GM12878 (cell line): ENCODE measurements around the gene FBXW7.

Experiments used
- BACH1 ChIP-seq: fragments of 450-650 bp; IDR thresholded peaks from 2 replicates; pipeline ENCODE4 v1.6.1; 2017; ENCODE audit warnings: mild to moderate bottlenecking, borderline replicate concordance
- BHLHE40 ChIP-seq, 2 experiments: fragments of 450-650 bp in 1 of 2; IDR thresholded peaks; 2 replicates each; pipeline ENCODE4 v1.6.1; 2011 to 2017; ENCODE audit warnings: low read depth in 2 of 2, borderline replicate concordance in 1 of 2, improper control_type of control experiment in 1 of 2, low read length in 1 of 2, mild to moderate bottlenecking in 1 of 2
- HDAC6 ChIP-seq: fragments of 200-600 bp; sonication (generic); IDR thresholded peaks from one replicate; pipeline ENCODE4 v1.8.0; 2017; ENCODE audit warnings: antibody characterized with exemption; ENCODE audit not compliant: unreplicated experiment
- PKNOX1 ChIP-seq: fragments of 450-650 bp; IDR thresholded peaks from 2 replicates; pipeline ENCODE4 v1.6.1; 2016; ENCODE audit warnings: mild to moderate bottlenecking
- POLR2A ChIP-seq: IDR thresholded peaks from 2 replicates; pipeline ENCODE4 v1.6.1; 2011; ENCODE audit warnings: low read depth, mild to moderate bottlenecking, low read length
- POLR2AphosphoS2 ChIP-seq: IDR thresholded peaks from 2 replicates; pipeline ENCODE4 v1.6.1; 2011; ENCODE audit warnings: low read depth, mild to moderate bottlenecking, low read length, improper control_type of control experiment, moderate library complexity
- TAF1 ChIP-seq: IDR thresholded peaks from 2 replicates; pipeline ENCODE4 v1.6.1; 2011; ENCODE audit warnings: mild to moderate bottlenecking, low read depth, low read length, borderline replicate concordance
- ZBTB40 ChIP-seq: fragments of 450-650 bp; IDR thresholded peaks from 2 replicates; pipeline ENCODE4 v1.6.1; 2016; ENCODE audit warnings: mild to moderate bottlenecking, moderate library complexity, borderline replicate concordance
- ZNF24 ChIP-seq: fragments of 450-650 bp; IDR thresholded peaks from 2 replicates; pipeline ENCODE4 v1.6.1; 2017; ENCODE audit warnings: antibody characterized with exemption, mild to moderate bottlenecking
- TF ChIP-seq, protein P1 (sequence below), 3 experiments: IDR thresholded peaks in 2 of 3; conservative IDR thresholded peaks in 1 of 3; 2 replicates each; pipeline ENCODE4 v1.5.1; 2011; ENCODE audit warnings: low read depth in 3 of 3, low read length in 3 of 3, mild to moderate bottlenecking in 3 of 3, control low read depth in 2 of 3, moderate library complexity in 2 of 3, inconsistent platforms in 1 of 3, mixed read lengths in 1 of 3; ENCODE audit not compliant: control insufficient read depth in 2 of 3, insufficient read depth in 1 of 3; ENCODE audit errors: extremely low read depth in 1 of 3

GRCh38 chr4:152277333-152277732, 258.6 kb downstream of the FBXW7 start:
- TF ChIP-seq BHLHE40 (IDR thresholded peaks at IDR 0.05; ENCODE audit: borderline replicate concordance in 1 of 2, low read depth in 2 of 2, low read length in 1 of 2) (no peak), ZBTB40 (no peak), POLR2A (no peak), HDAC6 (no peak), ZNF24 (no peak), BACH1 (no peak), PKNOX1 (no peak), TAF1 (no peak), POLR2AphosphoS2 (no peak)
- TF ChIP-seq, protein P1, sequence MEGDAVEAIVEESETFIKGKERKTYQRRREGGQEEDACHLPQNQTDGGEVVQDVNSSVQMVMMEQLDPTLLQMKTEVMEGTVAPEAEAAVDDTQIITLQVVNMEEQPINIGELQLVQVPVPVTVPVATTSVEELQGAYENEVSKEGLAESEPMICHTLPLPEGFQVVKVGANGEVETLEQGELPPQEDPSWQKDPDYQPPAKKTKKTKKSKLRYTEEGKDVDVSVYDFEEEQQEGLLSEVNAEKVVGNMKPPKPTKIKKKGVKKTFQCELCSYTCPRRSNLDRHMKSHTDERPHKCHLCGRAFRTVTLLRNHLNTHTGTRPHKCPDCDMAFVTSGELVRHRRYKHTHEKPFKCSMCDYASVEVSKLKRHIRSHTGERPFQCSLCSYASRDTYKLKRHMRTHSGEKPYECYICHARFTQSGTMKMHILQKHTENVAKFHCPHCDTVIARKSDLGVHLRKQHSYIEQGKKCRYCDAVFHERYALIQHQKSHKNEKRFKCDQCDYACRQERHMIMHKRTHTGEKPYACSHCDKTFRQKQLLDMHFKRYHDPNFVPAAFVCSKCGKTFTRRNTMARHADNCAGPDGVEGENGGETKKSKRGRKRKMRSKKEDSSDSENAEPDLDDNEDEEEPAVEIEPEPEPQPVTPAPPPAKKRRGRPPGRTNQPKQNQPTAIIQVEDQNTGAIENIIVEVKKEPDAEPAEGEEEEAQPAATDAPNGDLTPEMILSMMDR (IDR thresholded peaks at IDR 0.05 in 2 of 3, conservative IDR thresholded peaks at IDR 0.05 in 1 of 3; ENCODE audit: control insufficient read depth in 2 of 3, extremely low read depth in 1 of 3, insufficient read depth in 1 of 3, low read depth in 3 of 3, low read length in 3 of 3), result no peak
